Right lung (tissue), 5 donors: Measurements from ENCODE around the gene SREBF1. TPM values are rescaled to one million over a fixed set of nuclear protein-coding genes. Genes with fewer than 3 reads are reported as not detected.

ENCODE experiments used
- DNase-seq, 2 donors: peaks; one replicate each; pipeline ENCODE4 v3.0.0-alpha.2; 2013
- polyA plus RNA-seq, 5 donors: library from polyadenylated mRNA; unstranded; fragments of 120-200 nt; gene quantifications; one replicate each; pipeline versions ENCODE4 v1.2.1 to v1.2.3, GENCODE V29; 2013; ENCODE audit warnings: inconsistent platforms in 1 of 5, low replicate concordance in 1 of 5; ENCODE audit not compliant: insufficient read length in 5 of 5, insufficient read depth in 1 of 5

SREBF1 gene
- polyA plus RNA-seq, 5 donors = 26.9 to 59.0 (median 32.6) TPM

DNA sequence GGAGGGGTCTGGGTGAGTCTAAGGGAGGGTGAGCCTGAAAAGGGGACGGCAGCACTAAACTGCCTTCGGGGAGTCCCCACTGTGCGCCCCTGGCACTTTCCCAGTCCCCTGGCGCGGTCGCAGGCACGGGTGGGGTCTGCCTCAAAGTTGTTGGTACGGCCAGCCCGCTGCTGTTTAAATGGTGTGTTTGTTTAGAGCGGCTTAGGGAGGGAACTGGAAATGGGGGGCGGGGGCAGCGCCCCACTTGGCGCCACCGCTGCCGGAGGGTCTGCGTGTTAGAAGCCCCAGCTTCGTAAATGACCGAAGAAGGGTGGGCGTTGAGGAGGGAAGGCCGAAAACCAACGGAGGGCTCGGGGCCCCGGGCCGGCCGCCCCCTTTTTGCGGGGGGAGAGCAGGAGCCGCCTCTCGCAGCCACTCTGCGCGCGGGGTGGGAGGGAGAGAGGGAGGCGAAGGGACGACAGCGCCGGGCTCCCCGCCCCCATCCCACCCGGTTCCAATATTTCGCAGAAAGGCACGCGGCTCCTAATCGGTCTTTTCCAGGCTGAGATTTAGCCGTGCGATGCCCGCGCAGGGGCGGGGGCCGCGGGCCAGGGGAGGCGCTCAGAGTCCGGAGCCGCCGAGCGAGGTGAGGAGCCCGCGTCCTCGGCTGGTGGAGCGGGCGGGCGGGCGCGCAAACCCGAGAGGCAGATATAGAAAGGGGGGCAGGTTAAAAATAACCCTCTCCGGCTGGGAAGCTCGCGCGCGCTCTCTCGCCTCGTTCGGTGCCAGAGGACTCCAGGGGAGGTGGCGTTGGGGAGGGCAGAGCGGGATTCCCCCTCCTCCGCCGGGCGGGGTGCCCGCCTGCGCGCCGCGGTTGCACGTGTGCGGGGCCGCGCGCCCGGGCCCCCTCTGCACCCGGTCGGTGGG, 54.9 kb downstream of the SREBF1 start:
- DNase-seq = peak; percentile 74 to 77

GRCh38 chr17:17780922-17781590, 55.7 kb downstream of the SREBF1 start:
- DNase-seq = peak; percentile 48 to 55

GRCh38 chr17:17779015-17779611, 57.7 kb downstream of the SREBF1 start:
- DNase-seq = no peak

DNA sequence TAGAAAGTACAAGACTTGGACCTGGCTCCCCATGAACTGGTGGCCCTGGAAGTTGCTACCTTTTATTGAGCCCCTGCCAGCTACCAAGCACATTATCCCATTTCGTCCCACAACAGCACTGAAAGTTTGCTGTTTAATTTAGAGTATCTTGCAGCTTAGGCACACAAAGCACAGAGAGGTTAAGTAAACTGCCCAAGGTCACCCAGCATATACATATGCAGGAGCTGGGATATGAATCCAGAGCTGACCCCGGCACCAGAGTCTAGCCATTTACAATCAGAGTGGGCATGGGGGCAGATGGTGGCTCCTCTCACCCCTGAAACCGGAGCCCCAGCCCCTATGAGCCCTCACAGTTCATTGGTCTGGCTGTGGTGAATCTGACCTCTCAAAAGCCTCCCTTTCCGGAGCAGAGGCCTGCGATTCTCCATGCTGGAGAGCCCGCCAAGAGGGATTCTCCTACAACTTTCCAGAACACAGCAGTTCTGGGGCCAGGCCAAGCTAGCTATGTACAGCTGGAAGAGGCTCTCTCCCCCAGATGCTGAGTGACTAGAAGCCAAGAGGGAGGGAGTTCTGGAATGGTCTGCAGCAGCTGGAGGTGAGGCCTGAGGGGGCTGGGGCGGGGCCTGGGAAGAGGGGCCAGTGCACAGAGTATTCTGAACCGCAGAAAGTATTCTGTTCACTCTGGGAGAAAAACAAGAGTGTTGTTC, 58.3 kb downstream of the SREBF1 start:
- DNase-seq = peak; percentile 95 to 96

GRCh38 chr17:17776889-17777288, 59.9 kb downstream of the SREBF1 start:
- no peak for DNase-seq

DNA sequence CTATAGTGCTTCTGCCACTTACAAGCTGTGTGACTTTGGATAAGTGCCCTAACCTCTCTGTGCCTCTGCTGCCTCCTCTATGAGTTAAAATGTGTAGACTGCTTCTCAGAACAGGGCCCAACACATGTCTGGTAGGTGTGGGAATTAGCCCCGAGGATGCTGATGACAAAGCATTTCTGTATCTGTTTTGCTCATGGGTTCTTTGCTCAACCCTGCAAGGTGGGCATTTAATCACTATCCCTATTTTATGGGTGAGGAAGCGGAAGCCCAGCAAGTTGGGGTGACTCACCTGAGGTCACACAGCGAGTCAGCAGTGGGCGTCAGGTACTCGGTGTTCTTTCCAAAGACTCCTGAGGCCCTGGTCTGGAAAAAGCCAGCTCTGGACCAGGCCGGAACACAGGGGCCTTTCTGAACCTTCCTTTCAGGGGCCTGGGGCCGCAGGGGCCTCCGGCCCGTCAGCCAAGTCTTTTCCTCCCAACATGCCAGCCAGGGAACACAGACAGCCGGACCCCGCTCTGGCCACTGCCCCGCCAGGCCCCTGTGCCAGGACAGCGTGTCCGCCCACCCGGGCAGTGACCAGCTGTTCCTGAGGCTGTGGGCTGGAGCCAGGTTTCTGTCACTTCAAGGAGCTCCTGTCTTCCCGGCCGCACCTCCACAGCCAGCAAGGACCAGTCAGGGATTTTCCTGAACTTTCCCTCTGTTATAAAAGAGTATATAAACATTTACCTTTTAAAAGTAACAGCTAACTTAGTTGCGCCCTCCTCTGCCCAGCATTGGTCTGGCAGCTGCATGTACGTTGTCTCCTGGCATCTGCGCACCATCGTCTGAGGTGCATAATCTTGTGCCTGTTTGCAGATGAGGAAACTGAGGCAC, 62.5 kb downstream of the SREBF1 start:
- no peak for DNase-seq

DNA sequence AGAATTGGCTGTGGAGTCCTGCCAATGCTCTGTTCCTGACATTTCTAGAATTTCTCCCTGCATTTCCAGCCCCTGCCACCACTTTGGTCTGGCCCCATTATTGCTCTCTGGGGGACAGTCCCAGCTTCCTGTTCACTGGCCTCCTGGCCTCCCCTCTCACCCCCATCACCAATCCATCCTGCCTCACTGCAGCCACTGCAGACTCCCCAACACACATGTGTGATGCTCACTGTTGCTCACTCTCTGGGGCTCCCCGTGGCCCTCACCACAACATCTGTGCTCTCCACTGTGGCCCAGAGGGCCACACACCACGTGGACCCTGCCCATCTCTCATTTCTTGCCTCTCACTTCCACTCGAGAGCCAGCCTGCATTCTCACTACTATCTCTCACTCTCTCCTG, 64.6 kb downstream of the SREBF1 start:
- DNase-seq = no peak

- DNase-seq = no peak
Observed at GRCh38 chr17:17771498-17772201, 65.1 kb downstream of the SREBF1 start.

DNA sequence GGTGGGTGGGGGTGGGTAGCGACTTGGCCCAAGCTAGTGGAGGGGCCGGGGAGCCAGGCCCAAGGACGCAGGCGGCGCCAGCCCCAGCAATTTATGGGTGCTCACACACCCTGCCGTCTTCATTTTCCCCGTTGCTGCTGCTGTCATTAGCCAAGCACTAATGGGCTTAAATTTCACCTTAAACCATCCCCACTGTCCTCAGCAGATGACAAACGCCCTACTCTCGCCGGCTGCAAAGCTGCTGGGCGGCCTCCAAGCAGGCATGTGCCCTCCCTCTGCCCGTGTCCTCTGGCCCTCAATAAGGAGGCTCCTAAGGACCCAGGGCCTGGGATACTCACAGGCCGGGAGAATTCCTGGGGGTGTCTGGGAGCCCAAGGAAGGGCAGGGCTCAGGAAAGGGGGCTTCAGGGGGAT, 66.1 kb downstream of the SREBF1 start:
- DNase-seq = no peak

- no peak for DNase-seq
Observed at GRCh38 chr17:17769869-17770631, 66.7 kb downstream of the SREBF1 start.

DNA sequence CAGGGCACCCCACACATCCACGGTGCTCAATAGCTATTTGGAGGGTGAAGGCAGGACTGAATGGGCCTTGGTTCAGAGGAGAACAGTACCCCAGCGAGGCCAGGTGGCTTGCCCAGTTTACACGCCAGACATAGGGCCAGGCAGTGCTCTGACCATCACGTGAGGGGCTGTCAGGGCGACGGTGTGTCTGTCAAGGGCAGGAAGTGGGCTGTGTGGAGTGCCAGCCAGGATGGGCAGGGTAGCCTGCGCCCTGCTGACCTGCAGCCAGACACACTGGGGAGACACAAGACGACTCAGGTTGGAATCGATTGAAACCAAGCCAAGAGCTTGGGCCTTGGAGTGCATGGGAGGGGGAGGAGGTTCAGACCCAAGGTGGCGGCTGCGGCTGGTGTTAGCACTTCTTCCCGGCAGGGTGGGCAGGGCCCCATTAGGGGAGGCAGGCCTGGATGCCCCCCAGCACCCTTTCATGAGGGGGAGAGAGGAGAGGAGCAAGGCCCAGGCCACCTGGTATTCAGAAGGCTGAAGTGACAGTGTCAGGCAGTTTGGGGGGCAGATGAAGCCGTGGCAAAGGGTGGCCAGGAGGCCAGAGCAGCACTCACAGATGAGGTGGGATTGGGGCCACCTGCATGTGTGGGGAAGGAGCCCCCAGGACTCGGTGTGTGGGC, 68.2 kb downstream of the SREBF1 start:
- DNase-seq = no peak

DNA sequence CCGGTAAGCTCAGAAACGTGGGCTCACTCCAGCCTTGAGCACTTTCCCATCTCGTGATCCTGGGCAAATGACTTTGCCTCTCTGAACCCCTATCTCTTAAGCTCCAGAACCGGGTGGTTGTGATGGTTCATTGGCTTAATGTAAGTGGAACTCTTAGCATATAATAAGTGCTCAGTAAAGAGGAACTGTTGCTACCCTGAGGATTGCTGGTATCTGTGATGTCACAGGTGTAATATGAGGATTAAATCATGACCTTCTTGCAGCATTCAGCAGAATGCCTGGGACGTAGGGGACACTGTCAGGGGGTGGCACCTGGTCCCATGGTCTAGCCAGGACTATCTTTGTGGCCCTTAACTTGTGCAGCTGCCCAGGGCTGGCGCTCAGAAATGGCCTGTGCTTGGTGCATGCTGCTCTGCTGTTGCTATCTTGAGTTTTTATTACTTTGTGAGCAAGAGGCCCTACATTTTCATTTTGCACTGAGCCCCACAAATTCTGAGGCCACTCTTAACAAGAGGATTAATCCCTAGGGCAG, 68.8 kb downstream of the SREBF1 start:
- no peak for DNase-seq

GRCh38 chr17:17767154-17767869, 69.5 kb downstream of the SREBF1 start:
- no peak for DNase-seq

- no peak for DNase-seq
Observed at GRCh38 chr17:17766744-17767120, 70.1 kb downstream of the SREBF1 start.

DNA sequence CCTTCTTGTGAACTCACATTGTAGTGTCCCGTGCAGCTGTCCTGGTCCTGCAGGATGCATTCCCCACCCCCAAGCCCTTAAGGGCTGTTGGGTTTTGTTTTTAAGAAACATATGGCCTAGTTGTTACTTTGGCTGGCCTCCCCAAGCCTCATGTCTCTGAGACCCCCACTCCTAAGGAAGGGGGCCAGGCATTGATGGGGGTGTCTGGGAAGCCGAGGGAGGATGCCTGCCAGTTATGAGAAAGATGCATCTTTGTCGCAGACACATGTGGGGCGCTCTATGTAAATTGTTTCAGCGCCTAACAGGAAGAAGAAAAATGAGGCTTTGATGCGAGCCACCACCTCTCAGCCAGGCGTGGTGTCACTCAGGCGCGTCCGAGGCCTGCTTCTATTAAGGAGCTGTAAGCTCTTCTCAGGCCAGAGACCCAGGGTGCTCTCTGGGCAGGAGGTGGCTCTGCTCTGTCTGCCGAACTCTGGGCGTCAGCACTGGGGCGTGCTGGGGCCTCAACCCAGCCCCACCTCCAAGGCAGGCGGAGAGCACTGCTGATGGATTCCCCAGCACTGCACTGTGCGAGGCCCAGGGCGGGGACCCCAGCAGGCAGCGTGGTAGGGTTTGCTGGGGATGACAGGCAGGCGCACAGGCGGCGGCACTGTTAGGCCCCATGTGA, 70.6 kb downstream of the SREBF1 start:
- no peak for DNase-seq

GRCh38 chr17:17765359-17766076, 71.3 kb downstream of the SREBF1 start:
- no peak for DNase-seq

- DNase-seq = no peak
Observed at GRCh38 chr17:17763734-17764133, 73.1 kb downstream of the SREBF1 start.
